BJ (cell line): Measurements from ENCODE around the gene PON3. TPM values are rescaled to one million over a fixed set of nuclear protein-coding genes. Genes with fewer than 3 reads are reported as not detected.

Source experiments
- CTCF ChIA-PET: fragments of 350-600 bp; formaldehyde crosslinking; extraction: SDS; loops from one replicate; lab custom pipeline; 2021; ENCODE audit warnings: antibody characterized with exemption, inconsistent platforms; lab: Yijun Ruan, JAX
- POLR2A ChIA-PET: fragments of 300-600 bp; sonication (Branson Sonifier 250); formaldehyde crosslinking; extraction: SDS; loops from one replicate; lab custom pipeline; 2021; ENCODE audit warnings: antibody characterized with exemption; lab: Charles Lee
- DNase-seq: peaks from one replicate; pipeline ENCODE4 v3.0.0-alpha.2; 2011; ENCODE audit warnings: low read depth
- H3K27me3 ChIP-seq: 2 replicates; pipeline ENCODE4 v1.6.0; 2011; ENCODE audit warnings: low read length; ENCODE audit not compliant: control insufficient read depth, insufficient read depth
- H3K36me3 ChIP-seq: 2 replicates; pipeline ENCODE4 v1.5.1; 2011; ENCODE audit warnings: low read length; ENCODE audit not compliant: control insufficient read depth, insufficient read depth
- H3K4me3 ChIP-seq: 2 replicates; pipeline ENCODE4 v1.5.1; 2011; ENCODE audit warnings: low read depth, mild to moderate bottlenecking, control low read depth, low read length
- polyA plus RNA-seq: library from polyadenylated mRNA; depleted of rRNA; stranded (reverse); fragments of >200 nt; gene quantifications from 2 replicates; pipeline ENCODE4 v1.2.3, GENCODE V29; 2011
- TF ChIP-seq, protein P1 (sequence below): IDR thresholded peaks from 2 replicates; pipeline ENCODE4 v1.5.1; 2011; ENCODE audit warnings: low read depth, mild to moderate bottlenecking, control low read depth, inconsistent platforms, low read length, moderate library complexity; ENCODE audit not compliant: insufficient read depth

Gene PON3
- polyA plus RNA-seq, 1 experiment, result not detected

DNA sequence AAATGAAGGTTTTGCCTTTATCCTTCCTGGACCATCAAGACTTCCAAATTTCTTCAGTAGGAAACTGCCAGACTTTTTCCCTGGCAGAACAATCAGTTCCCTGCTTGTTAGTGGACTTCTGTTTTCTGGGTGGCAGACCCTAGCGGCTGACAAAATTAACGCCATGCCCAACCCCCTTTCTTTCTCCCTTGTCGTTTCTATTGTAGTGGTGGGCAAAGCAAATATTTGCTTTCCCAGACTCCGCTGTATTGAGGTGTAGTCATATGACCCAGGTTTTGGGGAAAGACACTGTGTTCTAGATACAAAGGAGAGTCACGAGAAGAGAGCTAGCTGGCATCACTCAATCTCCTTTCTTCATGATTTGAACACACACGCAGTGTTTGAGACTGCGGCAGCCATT is 31.0 kb upstream of the PON3 start:
- no peak for DNase-seq
- ChIA-PET POLR2A (no interaction called here), CTCF (no interaction called here)
- TF ChIP-seq, protein P1, sequence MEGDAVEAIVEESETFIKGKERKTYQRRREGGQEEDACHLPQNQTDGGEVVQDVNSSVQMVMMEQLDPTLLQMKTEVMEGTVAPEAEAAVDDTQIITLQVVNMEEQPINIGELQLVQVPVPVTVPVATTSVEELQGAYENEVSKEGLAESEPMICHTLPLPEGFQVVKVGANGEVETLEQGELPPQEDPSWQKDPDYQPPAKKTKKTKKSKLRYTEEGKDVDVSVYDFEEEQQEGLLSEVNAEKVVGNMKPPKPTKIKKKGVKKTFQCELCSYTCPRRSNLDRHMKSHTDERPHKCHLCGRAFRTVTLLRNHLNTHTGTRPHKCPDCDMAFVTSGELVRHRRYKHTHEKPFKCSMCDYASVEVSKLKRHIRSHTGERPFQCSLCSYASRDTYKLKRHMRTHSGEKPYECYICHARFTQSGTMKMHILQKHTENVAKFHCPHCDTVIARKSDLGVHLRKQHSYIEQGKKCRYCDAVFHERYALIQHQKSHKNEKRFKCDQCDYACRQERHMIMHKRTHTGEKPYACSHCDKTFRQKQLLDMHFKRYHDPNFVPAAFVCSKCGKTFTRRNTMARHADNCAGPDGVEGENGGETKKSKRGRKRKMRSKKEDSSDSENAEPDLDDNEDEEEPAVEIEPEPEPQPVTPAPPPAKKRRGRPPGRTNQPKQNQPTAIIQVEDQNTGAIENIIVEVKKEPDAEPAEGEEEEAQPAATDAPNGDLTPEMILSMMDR, result no peak
- H3K4me3 ChIP-seq, result no peak overlapping the region
- H3K36me3 ChIP-seq, result no peaks in the 10 kb centered on the region
- no peaks in the 10 kb centered on the region for H3K27me3 ChIP-seq

DNA sequence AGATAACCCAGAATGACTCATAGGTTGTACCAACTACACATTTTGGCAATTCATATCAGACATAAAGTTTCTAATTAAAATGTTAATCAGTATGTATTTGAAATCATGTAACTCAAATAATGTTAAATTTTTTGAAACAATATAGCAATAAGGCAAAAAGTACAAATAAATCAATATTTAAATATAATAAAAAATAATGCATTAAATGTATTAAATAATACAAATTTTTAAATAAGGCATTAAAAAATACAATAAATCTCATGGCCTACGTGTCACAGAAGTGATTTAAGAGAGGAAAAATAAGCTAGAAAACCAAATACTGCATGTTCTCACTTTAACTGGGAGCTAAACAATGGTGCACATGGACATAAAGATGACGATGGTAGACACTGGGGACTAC is 29.5 kb upstream of the PON3 start:
- TF ChIP-seq, protein P1, result no peak
- no peaks in the 10 kb centered on the region for H3K27me3 ChIP-seq
- no peak overlapping the region for H3K4me3 ChIP-seq
- no peak for DNase-seq
- ChIA-PET POLR2A (no interaction called here), CTCF (interaction anchor here (1.6 kb wide), 1 partner anchor 8 kb away, joined by 3 read pairs; no protein-coding TSS in a partner anchor)
- H3K36me3 ChIP-seq, result no peaks in the 10 kb centered on the region

DNA sequence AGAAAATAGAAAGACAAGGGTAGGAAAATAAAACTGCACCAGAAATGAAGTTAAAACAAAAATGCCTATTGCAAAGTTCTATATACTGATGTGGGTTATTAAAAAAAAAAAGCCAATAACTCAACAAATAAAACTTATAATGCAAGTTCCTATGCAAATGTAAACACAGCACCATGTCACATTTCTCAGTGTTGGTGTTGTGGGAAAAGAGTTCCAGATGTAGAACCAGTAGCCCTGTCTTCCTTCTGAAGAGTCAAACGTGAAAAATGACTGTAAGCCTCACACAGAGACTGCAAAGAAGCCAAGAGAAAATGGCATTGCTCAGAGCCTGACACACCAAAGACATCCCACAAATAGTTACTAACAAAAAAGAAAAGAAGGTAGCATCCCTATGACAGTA is 28.5 kb upstream of the PON3 start:
- Histone ChIP-seq H3K36me3 (no peaks in the 10 kb centered on the region), H3K4me3 (no peak overlapping the region), H3K27me3 (no peaks in the 10 kb centered on the region)
- POLR2A ChIA-PET, result no interaction called here
- CTCF ChIA-PET, result interaction anchor here (1.6 kb wide), 1 partner anchor 9 kb away, joined by 3 read pairs; no protein-coding TSS in a partner anchor
- TF ChIP-seq, protein P1, result no peak
- DNase-seq, result no peak

DNA sequence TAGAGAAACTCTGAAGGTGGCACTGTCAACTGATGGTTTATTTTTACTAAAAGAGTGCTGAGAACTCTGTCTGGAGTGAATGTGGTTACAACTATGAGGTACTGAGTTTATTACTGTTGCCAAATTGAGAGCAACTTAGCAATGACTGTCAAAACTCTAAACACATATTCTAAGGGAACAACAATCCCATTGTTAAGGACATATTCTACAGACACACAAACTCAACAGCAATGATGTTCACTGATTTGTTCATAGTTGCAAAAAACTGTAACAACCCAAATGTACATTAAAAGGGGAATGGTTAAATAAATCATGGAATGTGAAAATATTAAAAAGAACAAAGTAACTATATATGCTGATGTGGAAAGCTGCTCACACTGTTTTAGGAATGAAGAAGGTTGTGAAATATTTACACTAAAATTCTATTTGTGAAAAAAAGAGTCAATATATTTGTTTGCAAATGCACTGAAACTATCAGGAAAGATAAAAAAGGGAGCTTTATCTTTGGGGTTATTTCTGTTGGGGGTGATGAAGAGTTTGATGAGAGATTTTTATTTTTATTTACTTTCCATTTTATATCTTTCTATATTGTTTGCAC is 25.8 kb upstream of the PON3 start:
- DNase-seq, result no peak
- CTCF ChIA-PET, result no interaction called here
- TF ChIP-seq, protein P1, result no peak
- no peak overlapping the region for H3K4me3 ChIP-seq
- H3K27me3 ChIP-seq, result no peaks in the 10 kb centered on the region
- POLR2A ChIA-PET, result no interaction called here
- no peaks in the 10 kb centered on the region for H3K36me3 ChIP-seq

DNA sequence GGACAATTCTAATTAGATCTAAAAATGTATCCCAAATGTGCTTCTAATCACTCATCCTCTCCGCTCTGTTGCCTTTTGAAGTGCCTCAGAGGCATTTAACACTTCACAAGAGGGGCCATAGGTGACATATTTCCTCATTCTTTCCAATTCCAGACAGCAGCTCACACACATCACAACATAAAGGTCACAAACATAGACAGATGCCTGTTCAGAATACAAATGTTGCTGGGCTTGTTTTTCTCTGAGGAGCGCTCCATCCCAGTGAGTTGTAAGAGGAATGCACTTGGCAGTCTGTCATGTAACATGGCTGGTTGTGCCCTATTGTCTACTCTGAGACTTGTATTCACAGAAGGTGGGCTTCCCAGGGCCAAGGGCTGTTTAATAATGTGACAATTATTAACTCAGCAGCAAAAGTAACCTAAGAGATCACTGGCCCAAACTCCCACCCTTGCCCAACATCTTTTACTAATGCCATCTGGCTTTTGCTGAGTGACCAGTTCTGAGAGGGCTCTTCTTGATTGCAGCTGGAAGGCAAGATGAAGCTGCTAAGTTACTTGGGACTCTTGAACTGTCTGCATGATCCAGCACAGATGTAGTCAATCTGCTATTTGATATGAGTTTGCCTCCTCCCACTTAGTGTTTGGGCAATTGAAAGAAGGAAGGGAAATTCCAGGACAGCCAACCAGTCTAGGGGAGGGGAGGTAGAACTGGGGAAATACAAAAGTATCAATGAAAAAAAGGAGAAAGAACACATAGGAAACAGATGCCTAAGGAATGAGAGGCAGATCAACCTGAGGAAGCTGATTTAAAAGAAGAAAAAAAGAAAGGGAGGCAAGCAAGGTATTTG is 25.0 kb upstream of the PON3 start:
- CTCF ChIA-PET, result interaction anchor here (0.6 to 1.3 kb wide), 2 partner anchors 725 to 1131 kb away, joined by 4 to 6 read pairs; no protein-coding TSS in a partner anchor
- H3K4me3 ChIP-seq, result no peak overlapping the region
- TF ChIP-seq, protein P1, result no peak
- POLR2A ChIA-PET, result no interaction called here
- no peaks in the 10 kb centered on the region for H3K27me3 ChIP-seq
- no peaks in the 10 kb centered on the region for H3K36me3 ChIP-seq
- no peak for DNase-seq
